Neural progenitor cell (in vitro differentiated cells): Measurements from ENCODE around the gene ARMC10. TPM values are rescaled to one million over a fixed set of nuclear protein-coding genes. Genes with fewer than 3 reads are reported as not detected.

ENCODE experiments used
- DNase-seq: peaks from one replicate; pipeline ENCODE4 v3.0.0-alpha.2; 2016; ENCODE audit warnings: low spot score
- H2AFZ ChIP-seq: fragments of 200-600 bp; sonication (generic); replicated peaks from 2 replicates; pipeline ENCODE4 v1.6.1; 2016; ENCODE audit warnings: antibody characterized with exemption
- H3F3A ChIP-seq: fragments of 200-600 bp; sonication (generic); 2 replicates; pipeline ENCODE4 v1.6.1; 2016; ENCODE audit warnings: antibody characterized with exemption, low read depth
- H3K27ac ChIP-seq: fragments of 200-600 bp; sonication (generic); 2 replicates; pipeline ENCODE4 v1.5.1; 2016; ENCODE audit warnings: mild to moderate bottlenecking
- H3K27me3 ChIP-seq: fragments of 200-600 bp; sonication (generic); 2 replicates; pipeline ENCODE4 v1.6.1; 2016; ENCODE audit warnings: mild to moderate bottlenecking, moderate library complexity
- H3K36me3 ChIP-seq: fragments of 200-600 bp; sonication (generic); 2 replicates; pipeline ENCODE4 v1.5.1; 2016
- H3K4me1 ChIP-seq: fragments of 200-600 bp; sonication (generic); 2 replicates; pipeline ENCODE4 v1.6.1; 2016; ENCODE audit warnings: mixed run types
- H3K4me2 ChIP-seq: fragments of 200-600 bp; sonication (generic); 2 replicates; pipeline ENCODE4 v1.6.1; 2016
- H3K4me3 ChIP-seq: fragments of 200-600 bp; sonication (generic); 2 replicates; pipeline ENCODE4 v1.5.1; 2016
- H3K79me2 ChIP-seq: fragments of 200-600 bp; sonication (generic); 2 replicates; pipeline ENCODE4 v1.6.1; 2016; ENCODE audit warnings: low read depth
- H3K9ac ChIP-seq: fragments of 200-600 bp; sonication (generic); 2 replicates; pipeline ENCODE4 v1.6.1; 2016
- H3K9me3 ChIP-seq: fragments of 200-600 bp; sonication (generic); 2 replicates; pipeline ENCODE4 v1.5.1; 2016; ENCODE audit warnings: low read depth
- H4K20me1 ChIP-seq: fragments of 200-600 bp; sonication (generic); 2 replicates; pipeline ENCODE4 v1.6.1; 2016; ENCODE audit warnings: low read depth
- H3K27ac Mint-ChIP-seq: 3 replicates; pipeline ENCODE4 v1.8.0; 2021; ENCODE audit warnings: mixed read lengths
- H3K27me3 Mint-ChIP-seq: 2 replicates; pipeline ENCODE4 v1.8.0; 2022; ENCODE audit warnings: low read depth, mild to moderate bottlenecking, inconsistent platforms, moderate library complexity, mixed read lengths; ENCODE audit not compliant: insufficient read depth
- H3K36me3 Mint-ChIP-seq: 3 replicates; pipeline ENCODE4 v1.8.0; 2021; ENCODE audit warnings: mixed read lengths
- H3K4me1 Mint-ChIP-seq: 3 replicates; pipeline ENCODE4 v1.8.0; 2021; ENCODE audit warnings: mixed read lengths
- H3K4me3 Mint-ChIP-seq: 3 replicates; pipeline ENCODE4 v1.8.0; 2021; ENCODE audit warnings: mild to moderate bottlenecking, moderate library complexity, mixed read lengths
- H3K9me3 Mint-ChIP-seq: 3 replicates; pipeline ENCODE4 v1.8.0; 2020; ENCODE audit warnings: mixed read lengths
- CTCF ChIP-seq: fragments of 200-600 bp; sonication (generic); IDR thresholded peaks from 2 replicates; pipeline ENCODE4 v1.5.1; 2017; ENCODE audit warnings: antibody characterized with exemption, mild to moderate bottlenecking
- EZH2 ChIP-seq: fragments of 200-600 bp; sonication (generic); IDR thresholded peaks from 2 replicates; pipeline ENCODE4 v1.6.1; 2017; ENCODE audit warnings: antibody characterized with exemption, mild to moderate bottlenecking, moderate library complexity
- EZH2phosphoT487 ChIP-seq: fragments of 200-600 bp; sonication (generic); IDR thresholded peaks from 2 replicates; pipeline ENCODE4 v1.6.1; 2017; ENCODE audit warnings: antibody characterized with exemption
- total RNA-seq: library from RNA; depleted of rRNA; stranded (reverse); fragments of >200 nt; gene quantifications from 2 replicates; pipeline ENCODE4 v1.2.3, GENCODE V29; 2015; ENCODE audit warnings: low replicate concordance

ARMC10 gene
- total RNA-seq, 1 donor from 2014 or later: 56.5 TPM

- no peak overlapping the region for H3K4me3 Mint-ChIP-seq
These were observed 49.6 kb downstream of the ARMC10 start for GRCh38 chr7:103124429-103124979.

GRCh38 chr7:103127006-103127405 lies 52.1 kb downstream of the ARMC10 start:
- no peaks in the 10 kb centered on the region for H3K4me1 ChIP-seq
- H4K20me1 ChIP-seq: no peaks in the 10 kb centered on the region
- no peaks in the 10 kb centered on the region for H3K79me2 ChIP-seq
- H3K4me3 ChIP-seq: no peak overlapping the region
- no peaks in the 10 kb centered on the region for H3F3A ChIP-seq
- no peak overlapping the region for H3K4me3 Mint-ChIP-seq
- no peak overlapping the region for H3K27ac ChIP-seq
- H3K27me3 Mint-ChIP-seq: no peaks in the 10 kb centered on the region
- no peak overlapping the region for H3K27ac Mint-ChIP-seq
- H2AFZ ChIP-seq: no peak overlapping the region
- no peak for TF ChIP-seq EZH2
- no peak for TF ChIP-seq CTCF
- no peak for TF ChIP-seq EZH2phosphoT487
- H3K9me3 ChIP-seq: no peaks in the 10 kb centered on the region
- no peak overlapping the region for H3K4me2 ChIP-seq
- no peaks in the 10 kb centered on the region for H3K9me3 Mint-ChIP-seq
- no peak overlapping the region for H3K9ac ChIP-seq
- no peak for DNase-seq
- peaks cover 14% of the 10 kb centered on the region for H3K36me3 Mint-ChIP-seq
- peaks cover 3% of the 10 kb centered on the region for H3K36me3 ChIP-seq
- H3K4me1 Mint-ChIP-seq: no peaks in the 10 kb centered on the region
- H3K27me3 ChIP-seq: no peaks in the 10 kb centered on the region

More at GRCh38 chr7:103124429-103124979, 49.6 kb downstream of the ARMC10 start:
- no peaks in the 10 kb centered on the region for H3K79me2 ChIP-seq
- H3K9ac ChIP-seq: no peak overlapping the region
- no peak overlapping the region for H3K27ac ChIP-seq
- no peak overlapping the region for H2AFZ ChIP-seq
- Mint-ChIP-seq H3K36me3 (peaks cover 25% of the 10 kb centered on the region), H3K4me1 (peaks cover 4% of the 10 kb centered on the region), H3K27me3 (no peaks in the 10 kb centered on the region), H3K27ac (no peak overlapping the region), H3K9me3 (no peaks in the 10 kb centered on the region)
- peaks cover 3% of the 10 kb centered on the region for H3K36me3 ChIP-seq
- no peaks in the 10 kb centered on the region for H3K27me3 ChIP-seq
- H3K4me1 ChIP-seq: peaks cover 4% of the 10 kb centered on the region
- no peak for TF ChIP-seq CTCF
- TF ChIP-seq EZH2phosphoT487: no peak
- no peak for TF ChIP-seq EZH2
- no peak overlapping the region for H3K4me2 ChIP-seq
- no peak overlapping the region for H3K4me3 ChIP-seq
- H3F3A ChIP-seq: no peaks in the 10 kb centered on the region
- DNase-seq: no peak
- H4K20me1 ChIP-seq: no peaks in the 10 kb centered on the region
- H3K9me3 ChIP-seq: no peaks in the 10 kb centered on the region

GRCh38 chr7:103129702-103130549 lies 55.0 kb downstream of the ARMC10 start:
- no peak overlapping the region for H3K4me2 ChIP-seq
- H3K36me3 ChIP-seq: peaks cover 3% of the 10 kb centered on the region
- H3K27ac ChIP-seq: no peak overlapping the region
- Mint-ChIP-seq H3K4me1 (peaks cover 3% of the 10 kb centered on the region), H3K27ac (no peak overlapping the region), H3K36me3 (peaks cover 14% of the 10 kb centered on the region), H3K27me3 (no peaks in the 10 kb centered on the region), H3K4me3 (no peak overlapping the region), H3K9me3 (no peaks in the 10 kb centered on the region)
- no peaks in the 10 kb centered on the region for H3K27me3 ChIP-seq
- DNase-seq: no peak
- no peaks in the 10 kb centered on the region for H3K9me3 ChIP-seq
- H3F3A ChIP-seq: no peaks in the 10 kb centered on the region
- H4K20me1 ChIP-seq: peaks cover 3% of the 10 kb centered on the region
- TF ChIP-seq CTCF: no peak
- no peak for TF ChIP-seq EZH2
- TF ChIP-seq EZH2phosphoT487: no peak
- no peak overlapping the region for H2AFZ ChIP-seq
- no peak overlapping the region for H3K4me3 ChIP-seq
- H3K79me2 ChIP-seq: peaks cover 3% of the 10 kb centered on the region
- H3K9ac ChIP-seq: no peak overlapping the region
- H3K4me1 ChIP-seq: no peaks in the 10 kb centered on the region
